GM12878 (cell line): ENCODE data around the gene GOLGA5. TPM values are rescaled to one million over a fixed set of nuclear protein-coding genes. Genes with fewer than 3 reads are reported as not detected.

ENCODE experiments used
- ATAC-seq: fragments of 200-7000 bp; cut with Tn5 transposase; 3 replicates; pipeline ENCODE4 v1.9.1; 2020; ENCODE audit warnings: mild to moderate bottlenecking, moderate library complexity
- BruUV-seq: library from RNA; stranded (reverse); fragments of 400-500 nt; replicated peaks from 2 replicates; lab custom pipeline; 2021; lab: Mats Ljungman, UMichigan
- CTCF ChIA-PET: fragments of 300-600 bp; sonication (Branson Sonifier 250); formaldehyde crosslinking; extraction: SDS; loops from one replicate; lab custom pipeline; 2021; ENCODE audit warnings: inconsistent platforms; lab: Yijun Ruan, JAX
- POLR2A ChIA-PET: fragments of 350-600 bp; formaldehyde crosslinking; extraction: SDS; loops from one replicate; lab custom pipeline; 2021; ENCODE audit warnings: inconsistent platforms; lab: Charles Lee
- RAD21 ChIA-PET: fragments of 300-600 bp; sonication (Branson Sonifier 250); formaldehyde crosslinking; loops from one replicate; lab custom pipeline; 2023; ENCODE audit warnings: antibody characterized with exemption; ENCODE audit not compliant: unreplicated experiment; lab: Charles Lee
- SMC1A ChIA-PET: fragments of 300-600 bp; sonication (Branson Sonifier 250); formaldehyde crosslinking; loops from one replicate; lab custom pipeline; 2023; ENCODE audit not compliant: unreplicated experiment, uncharacterized antibody; lab: Charles Lee
- DNase-seq: peaks from one replicate; pipeline ENCODE4 v3.0.0-alpha.2; 2011; ENCODE audit warnings: low read depth, low spot score
- FAIRE-seq: peaks from 3 replicates; lab custom pipeline; 2011; peaks lifted over from hg19 to GRCh38; lab: Jason Lieb, UNC
- H2AFZ ChIP-seq: 2 replicates; pipeline ENCODE4 v1.6.0; 2011; ENCODE audit warnings: low read depth, low read length, control low read depth; ENCODE audit not compliant: control insufficient read depth
- H3K27ac ChIP-seq: 2 replicates; pipeline ENCODE4 v1.5.1; 2011; ENCODE audit warnings: control low read depth; ENCODE audit not compliant: control insufficient read depth, insufficient read depth
- H3K27me3 ChIP-seq, 2 experiments: replicated peaks in 1 of 2; 2 replicates each; pipeline versions ENCODE4 v1.6.0 to v1.6.1; 2011; ENCODE audit warnings: low read length in 1 of 2; ENCODE audit not compliant: control insufficient read depth in 2 of 2, insufficient read depth in 2 of 2
- H3K36me3 ChIP-seq, 2 experiments: 2 replicates each; pipeline ENCODE4 v1.5.1; 2011; ENCODE audit warnings: low read length in 1 of 2; ENCODE audit not compliant: control insufficient read depth in 2 of 2, insufficient read depth in 2 of 2
- H3K4me1 ChIP-seq: 2 replicates; pipeline ENCODE4 v1.6.1; 2011; ENCODE audit warnings: mild to moderate bottlenecking, low read length, moderate library complexity, mixed read lengths; ENCODE audit not compliant: control insufficient read depth, insufficient read depth
- H3K4me2 ChIP-seq: 2 replicates; pipeline ENCODE4 v1.6.0; 2011; ENCODE audit warnings: control low read depth; ENCODE audit not compliant: control insufficient read depth, insufficient read depth
- H3K4me3 ChIP-seq: fragments of 200-600 bp; sonication (generic); 2 replicates; pipeline ENCODE4 v1.5.1; 2016
- H3K79me2 ChIP-seq: 2 replicates; pipeline ENCODE4 v1.6.0; 2011; ENCODE audit warnings: low read length; ENCODE audit not compliant: control insufficient read depth, insufficient read depth
- H3K9ac ChIP-seq: 2 replicates; pipeline ENCODE4 v1.8.0; 2011; ENCODE audit warnings: low read length, control low read depth, mixed read lengths; ENCODE audit not compliant: control insufficient read depth, insufficient read depth
- H3K9me3 ChIP-seq: replicated peaks from 3 replicates; pipeline ENCODE4 v1.5.1; 2011; ENCODE audit warnings: mild to moderate bottlenecking, low read length; ENCODE audit not compliant: control insufficient read depth, insufficient read depth
- H4K20me1 ChIP-seq: 2 replicates; pipeline ENCODE4 v1.6.0; 2011; ENCODE audit not compliant: control insufficient read depth, insufficient read depth
- MXI1 ChIP-seq: fragments of 150-350 bp; IDR thresholded peaks from 2 replicates; pipeline ENCODE4 v1.6.1; 2011; ENCODE audit warnings: low read depth, mild to moderate bottlenecking, inconsistent platforms, low read length, improper control_type of control experiment
- NFYA ChIP-seq: IDR thresholded peaks from 2 replicates; pipeline ENCODE4 v1.6.1; 2011; ENCODE audit warnings: low read depth, mild to moderate bottlenecking, low read length, improper control_type of control experiment, borderline replicate concordance
- SIX5 ChIP-seq: IDR thresholded peaks from 2 replicates; pipeline ENCODE4 v1.6.1; 2011; ENCODE audit warnings: mild to moderate bottlenecking, low read depth, low read length, moderate library complexity; ENCODE audit not compliant: severe bottlenecking
- ZZZ3 ChIP-seq: IDR thresholded peaks from 2 replicates; pipeline ENCODE4 v1.6.1; 2011; ENCODE audit warnings: low read depth; ENCODE audit not compliant: control insufficient read depth, insufficient read length
- WGBS: methylation state at CpG from one replicate; pipeline ENCODE4 v1.1.6; 2016; ENCODE audit warnings: low lambda C conversion rate; ENCODE audit not compliant: insufficient replicate concordance, insufficient coverage; ENCODE audit errors: missing lambda C conversion rate; 5-methylcytosine and 5-hydroxymethylcytosine counted together
- in situ Hi-C: fragments of 300-500 bp; cut with MboI; formaldehyde crosslinking; loops from 9 replicates; pipeline ENCODE4 v1.14.3; 2018; ENCODE audit warnings: mixed read lengths
- intact Hi-C: fragments of 100-400 bp; cut with micrococcal nuclease; formaldehyde crosslinking; loops from one replicate; pipeline ENCODE4 v1.14.2; 2022; ENCODE audit not compliant: unreplicated experiment
- polyA plus RNA-seq, 11 experiments: library from polyadenylated mRNA; depleted of rRNA in 4 of 11; unstranded in 6 of 11; stranded (reverse) in 5 of 11; fragments of >200 nt; fragmentation: Nextera tagmentation in 4 of 11; fragmentation: Illumina TruSeq in 1 of 11; extraction: Ambion mirVana in 4 of 11; extraction: Trizol in 1 of 11; gene quantifications; 1 replicate in 1 of 11; 2 replicates in 10 of 11; pipeline versions ENCODE4 v1.2.1 to v1.2.3, GENCODE V29; 2011 to 2016; ENCODE audit warnings: inconsistent platforms in 2 of 11, missing spikeins in 2 of 11, low read depth in 1 of 11
- total RNA-seq, 4 experiments: library from RNA; depleted of rRNA in 3 of 4; stranded (reverse); fragments of >200 nt in 3 of 4; fragmentation: Illumina TruSeq in 1 of 4; extraction: Trizol in 1 of 4; gene quantifications; 2 replicates each; pipeline versions ENCODE4 v1.2.1 to v1.2.3, GENCODE V29; 2013 to 2021
- TF ChIP-seq, protein P1 (sequence below): fragments of 450-650 bp; IDR thresholded peaks from 2 replicates; pipeline ENCODE4 v1.6.1; 2017; ENCODE audit warnings: mild to moderate bottlenecking
- TF ChIP-seq, protein P2 (sequence below): IDR thresholded peaks from 2 replicates; pipeline ENCODE4 v1.6.1; 2011; ENCODE audit warnings: low read depth, mild to moderate bottlenecking, low read length, moderate library complexity, borderline replicate concordance; ENCODE audit errors: extremely low read depth
- TF ChIP-seq, protein P3 (sequence below): IDR thresholded peaks from 2 replicates; pipeline ENCODE4 v1.6.1; 2012; ENCODE audit warnings: low read depth, low read length, improper control_type of control experiment

GOLGA5 gene
- total and polyA plus RNA-seq, 10 of the 15 experiments (the other 5 are each of a cell fraction or from before 2014, with no cell fraction given): 10.9 to 30.1 (median 19.7) TPM

DNA sequence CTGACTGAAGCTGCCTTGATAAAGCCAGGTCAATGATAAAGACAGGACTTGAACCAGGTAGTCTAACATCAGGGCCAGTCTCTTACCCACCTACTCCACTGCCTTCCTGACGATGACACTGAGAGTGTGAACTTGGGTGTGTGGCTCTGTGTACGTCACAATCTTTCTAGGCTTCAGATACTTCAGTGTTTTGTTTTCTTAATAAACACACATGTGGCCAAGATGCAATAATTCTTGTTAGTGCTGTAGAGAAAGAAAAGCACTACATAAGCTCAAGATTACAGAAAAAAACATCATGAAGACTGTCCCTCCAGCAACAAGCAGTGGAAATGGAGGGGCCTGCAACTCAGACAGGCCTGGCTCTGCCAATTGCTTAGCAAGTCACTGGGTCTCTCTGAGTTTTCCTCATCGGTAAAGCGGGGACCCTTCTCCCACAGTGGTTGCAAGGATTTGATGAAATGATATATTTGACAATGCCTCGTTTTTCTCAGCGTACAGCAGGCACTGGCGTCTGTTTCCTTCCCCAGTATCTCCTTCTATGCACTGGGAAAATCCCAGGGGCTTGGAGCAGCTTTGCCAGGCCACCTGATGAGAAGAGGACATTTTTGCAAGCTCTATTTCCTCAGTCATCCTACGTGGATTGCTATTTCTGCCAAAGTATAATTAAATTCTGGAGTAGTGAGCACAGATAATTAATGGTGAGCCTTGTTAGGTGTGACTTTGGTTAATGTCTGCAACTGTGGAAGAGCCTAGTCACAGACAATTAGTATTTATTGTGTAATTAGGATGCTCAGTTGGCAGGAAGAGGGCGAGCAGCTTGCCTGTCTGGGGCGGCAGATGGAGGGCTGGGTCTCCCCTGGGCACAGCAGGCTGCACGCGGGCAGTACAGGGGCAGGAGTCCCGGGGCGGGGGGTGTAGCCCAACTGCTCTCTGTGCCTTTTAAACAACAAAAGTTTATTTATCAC is 73.1 kb downstream of the GOLGA5 start:
- no peak for TF ChIP-seq ZZZ3
- TF ChIP-seq, protein P1, sequence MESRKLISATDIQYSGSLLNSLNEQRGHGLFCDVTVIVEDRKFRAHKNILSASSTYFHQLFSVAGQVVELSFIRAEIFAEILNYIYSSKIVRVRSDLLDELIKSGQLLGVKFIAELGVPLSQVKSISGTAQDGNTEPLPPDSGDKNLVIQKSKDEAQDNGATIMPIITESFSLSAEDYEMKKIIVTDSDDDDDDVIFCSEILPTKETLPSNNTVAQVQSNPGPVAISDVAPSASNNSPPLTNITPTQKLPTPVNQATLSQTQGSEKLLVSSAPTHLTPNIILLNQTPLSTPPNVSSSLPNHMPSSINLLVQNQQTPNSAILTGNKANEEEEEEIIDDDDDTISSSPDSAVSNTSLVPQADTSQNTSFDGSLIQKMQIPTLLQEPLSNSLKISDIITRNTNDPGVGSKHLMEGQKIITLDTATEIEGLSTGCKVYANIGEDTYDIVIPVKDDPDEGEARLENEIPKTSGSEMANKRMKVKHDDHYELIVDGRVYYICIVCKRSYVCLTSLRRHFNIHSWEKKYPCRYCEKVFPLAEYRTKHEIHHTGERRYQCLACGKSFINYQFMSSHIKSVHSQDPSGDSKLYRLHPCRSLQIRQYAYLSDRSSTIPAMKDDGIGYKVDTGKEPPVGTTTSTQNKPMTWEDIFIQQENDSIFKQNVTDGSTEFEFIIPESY: no peak
- no peak for TF ChIP-seq SIX5
- TF ChIP-seq MXI1: no peak
- TF ChIP-seq, protein P2, sequence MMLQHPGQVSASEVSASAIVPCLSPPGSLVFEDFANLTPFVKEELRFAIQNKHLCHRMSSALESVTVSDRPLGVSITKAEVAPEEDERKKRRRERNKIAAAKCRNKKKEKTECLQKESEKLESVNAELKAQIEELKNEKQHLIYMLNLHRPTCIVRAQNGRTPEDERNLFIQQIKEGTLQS: no peak
- TF ChIP-seq NFYA: no peak
- TF ChIP-seq, protein P3, sequence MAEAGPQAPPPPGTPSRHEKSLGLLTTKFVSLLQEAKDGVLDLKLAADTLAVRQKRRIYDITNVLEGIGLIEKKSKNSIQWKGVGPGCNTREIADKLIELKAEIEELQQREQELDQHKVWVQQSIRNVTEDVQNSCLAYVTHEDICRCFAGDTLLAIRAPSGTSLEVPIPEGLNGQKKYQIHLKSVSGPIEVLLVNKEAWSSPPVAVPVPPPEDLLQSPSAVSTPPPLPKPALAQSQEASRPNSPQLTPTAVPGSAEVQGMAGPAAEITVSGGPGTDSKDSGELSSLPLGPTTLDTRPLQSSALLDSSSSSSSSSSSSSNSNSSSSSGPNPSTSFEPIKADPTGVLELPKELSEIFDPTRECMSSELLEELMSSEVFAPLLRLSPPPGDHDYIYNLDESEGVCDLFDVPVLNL: no peak
- in situ Hi-C loops (no loop called here), intact Hi-C loops (no loop called here)
- Histone ChIP-seq H4K20me1 (no peaks in the 10 kb centered on the region), H3K79me2 (no peaks in the 10 kb centered on the region), H3K9ac (no peak overlapping the region), H3K4me1 (no peaks in the 10 kb centered on the region), H2AFZ (no peak overlapping the region), H3K4me3 (no peak overlapping the region), H3K27ac (no peak overlapping the region), H3K4me2 (no peak overlapping the region), H3K36me3 (no peaks in the 10 kb centered on the region), H3K27me3 (no peaks in the 10 kb centered on the region), H3K9me3 (peaks cover 5% of the 10 kb centered on the region; the same call in 2 of the 3 replicates)
- ATAC-seq: no peak
- BruUV-seq: no TSS peak
- ChIA-PET SMC1A (no interaction called here), RAD21 (no interaction called here), CTCF (no interaction called here), POLR2A (no interaction called here)
- DNase-seq: no peak
- 33% methylated on average over 14 of the region's 14 CpGs for WGBS
- FAIRE-seq: no peak
